MM.1S (cell line): ENCODE results near the gene RNF32.

Source experiments
- DNase-seq: peaks from one replicate; pipeline ENCODE4 v3.0.0-alpha.2; 2015
- H2AFZ ChIP-seq: fragments of 300-600 bp; sonication (generic); 2 replicates; pipeline ENCODE4 v1.6.0; 2016; ENCODE audit warnings: antibody characterized with exemption, low read length
- H3F3A ChIP-seq: fragments of 300-600 bp; sonication (generic); 2 replicates; pipeline ENCODE4 v1.6.1; 2016; ENCODE audit warnings: mild to moderate bottlenecking, antibody characterized with exemption, low read length, moderate library complexity, mixed read lengths; ENCODE audit not compliant: insufficient read depth
- H3K27ac ChIP-seq: fragments of 300-600 bp; sonication (generic); 2 replicates; pipeline ENCODE4 v1.5.1; 2016; ENCODE audit warnings: mild to moderate bottlenecking, low read length
- H3K27me3 ChIP-seq: fragments of 300-600 bp; sonication (generic); replicated peaks from 2 replicates; pipeline ENCODE4 v1.6.0; 2016; ENCODE audit warnings: low read length; ENCODE audit not compliant: insufficient read depth
- H3K36me3 ChIP-seq: fragments of 300-600 bp; sonication (generic); replicated peaks from 2 replicates; pipeline ENCODE4 v1.6.1; 2016; ENCODE audit warnings: mild to moderate bottlenecking, low read length, mixed read lengths; ENCODE audit not compliant: insufficient read depth
- H3K4me1 ChIP-seq: fragments of 300-600 bp; sonication (generic); 2 replicates; pipeline ENCODE4 v1.6.1; 2016; ENCODE audit warnings: low read length, mixed read lengths
- H3K4me2 ChIP-seq: fragments of 300-600 bp; sonication (generic); 2 replicates; pipeline ENCODE4 v1.6.0; 2016; ENCODE audit warnings: low read depth, low read length
- H3K4me3 ChIP-seq: fragments of 300-600 bp; sonication (generic); 2 replicates; pipeline ENCODE4 v1.5.1; 2016; ENCODE audit warnings: low read length, mixed read lengths
- H3K79me2 ChIP-seq: fragments of 300-600 bp; sonication (generic); 2 replicates; pipeline ENCODE4 v1.6.1; 2016; ENCODE audit warnings: mixed run types, low read length, mixed read lengths
- H3K9ac ChIP-seq: fragments of 300-600 bp; sonication (generic); 2 replicates; pipeline ENCODE4 v1.6.1; 2016; ENCODE audit warnings: low read length, mixed read lengths
- H3K9me2 ChIP-seq: fragments of 300-600 bp; sonication (generic); replicated peaks from 2 replicates; pipeline ENCODE4 v1.6.1; 2016; ENCODE audit warnings: mild to moderate bottlenecking, low read length, mixed read lengths; ENCODE audit not compliant: insufficient read depth
- H3K9me3 ChIP-seq: fragments of 300-600 bp; sonication (generic); replicated peaks from 2 replicates; pipeline ENCODE4 v1.6.1; 2016; ENCODE audit warnings: mild to moderate bottlenecking, low read length, mixed read lengths; ENCODE audit not compliant: insufficient read depth
- H4K20me1 ChIP-seq: fragments of 300-600 bp; sonication (generic); 2 replicates; pipeline ENCODE4 v1.6.1; 2016; ENCODE audit warnings: mild to moderate bottlenecking, low read length, moderate library complexity, mixed read lengths; ENCODE audit not compliant: insufficient read depth
- CTCF ChIP-seq: fragments of 300-600 bp; sonication (generic); IDR thresholded peaks from 2 replicates; pipeline ENCODE4 v1.5.1; 2016; ENCODE audit warnings: antibody characterized with exemption, low read length, mixed read lengths
- EZH2 ChIP-seq: fragments of 300-600 bp; sonication (generic); optimal IDR thresholded peaks from 2 replicates; pipeline ENCODE3; 2017; ENCODE audit warnings: low read depth, mild to moderate bottlenecking, antibody characterized with exemption, low read length, mixed read lengths
- EZH2phosphoT487 ChIP-seq: fragments of 300-600 bp; sonication (generic); IDR thresholded peaks from 2 replicates; pipeline ENCODE4 v1.6.1; 2018; ENCODE audit warnings: antibody characterized with exemption, low read length

The RNF32 gene

GRCh38 chr7:156606135-156606534 lies 34.4 kb upstream of the RNF32 start:
- H3K9ac ChIP-seq, result no peak overlapping the region
- no peaks in the 10 kb centered on the region for H3F3A ChIP-seq
- H2AFZ ChIP-seq, result no peak overlapping the region
- no peak for DNase-seq
- H3K27ac ChIP-seq, result no peak overlapping the region
- no peak overlapping the region for H3K4me3 ChIP-seq
- H3K4me2 ChIP-seq, result no peak overlapping the region
- H4K20me1 ChIP-seq, result no peaks in the 10 kb centered on the region
- H3K79me2 ChIP-seq, result no peaks in the 10 kb centered on the region
- TF ChIP-seq CTCF (no peak), EZH2 (no peak), EZH2phosphoT487 (no peak)
- H3K9me2 ChIP-seq, result no peaks in the 10 kb centered on the region
- 0 out of 2 replicates have a peak, but pooled peaks cover 4% of the 10 kb centered on the region for H3K27me3 ChIP-seq
- H3K9me3 ChIP-seq, result no peaks in the 10 kb centered on the region
- no peaks in the 10 kb centered on the region for H3K36me3 ChIP-seq
- H3K4me1 ChIP-seq, result no peaks in the 10 kb centered on the region

- Histone ChIP-seq H3K4me2 (no peak overlapping the region), H4K20me1 (no peaks in the 10 kb centered on the region), H3K9me2 (no peaks in the 10 kb centered on the region), H3K79me2 (no peaks in the 10 kb centered on the region), H3K4me3 (no peak overlapping the region), H3F3A (no peaks in the 10 kb centered on the region), H3K27ac (no peak overlapping the region), H3K4me1 (no peaks in the 10 kb centered on the region), H3K9me3 (no peaks in the 10 kb centered on the region), H3K27me3 (0 out of 2 replicates have a peak, but pooled peaks cover 4% of the 10 kb centered on the region), H3K9ac (no peak overlapping the region), H3K36me3 (no peaks in the 10 kb centered on the region), H2AFZ (no peak overlapping the region)
- no peak for DNase-seq
- TF ChIP-seq EZH2 (no peak), EZH2phosphoT487 (no peak), CTCF (no peak)
These were observed 33.8 kb upstream of the RNF32 start for GRCh38 chr7:156606691-156607331.

- H4K20me1 ChIP-seq, result no peaks in the 10 kb centered on the region
- no peak for DNase-seq
- H3K9me3 ChIP-seq, result no peaks in the 10 kb centered on the region
- no peaks in the 10 kb centered on the region for H3K4me1 ChIP-seq
- H3K9ac ChIP-seq, result no peak overlapping the region
- no peaks in the 10 kb centered on the region for H3F3A ChIP-seq
- H3K9me2 ChIP-seq, result no peaks in the 10 kb centered on the region
- H3K27ac ChIP-seq, result no peak overlapping the region
- no peaks in the 10 kb centered on the region for H3K79me2 ChIP-seq
- H3K4me3 ChIP-seq, result no peak overlapping the region
- TF ChIP-seq EZH2, result no peak
- no peak for TF ChIP-seq CTCF
- TF ChIP-seq EZH2phosphoT487, result no peak
- no peak overlapping the region for H3K4me2 ChIP-seq
- no peak overlapping the region for H2AFZ ChIP-seq
- no peaks in the 10 kb centered on the region for H3K36me3 ChIP-seq
- H3K27me3 ChIP-seq, result 0 out of 2 replicates have a peak, but pooled peaks cover 4% of the 10 kb centered on the region
These were observed 33.0 kb upstream of the RNF32 start for GRCh38 chr7:156607332-156608172.
